Esophagus muscularis mucosa (tissue), 4 donors: ENCODE measurements around the gene MEI4.

Experiments used
- EP300 ChIP-seq: sonication (generic); formaldehyde crosslinking; IDR thresholded peaks from one replicate; pipeline ENCODE4 v1.6.1; 2017; ENCODE audit warnings: antibody characterized with exemption
- POLR2A ChIP-seq: fragments of 450-650 bp; IDR thresholded peaks from one replicate; pipeline ENCODE4 v1.6.1; 2017; ENCODE audit warnings: antibody characterized with exemption, moderate library complexity, mild to moderate bottlenecking, low read depth
- POLR2AphosphoS5 ChIP-seq, 2 donors: sonication (generic); formaldehyde crosslinking; IDR thresholded peaks; one replicate each; pipeline ENCODE4 v1.6.1; 2017; ENCODE audit warnings: antibody characterized with exemption in 2 of 2
- TF ChIP-seq, protein P1 (sequence below), 3 experiments: fragments of 200-600 bp in 2 of 3; fragments of 450-650 bp in 1 of 3; sonication (generic) in 2 of 3; IDR thresholded peaks; one replicate each; pipeline ENCODE4 v1.5.1; 2017 to 2019; ENCODE audit warnings: antibody characterized with exemption in 3 of 3, mild to moderate bottlenecking in 2 of 3, moderate library complexity in 1 of 3

DNA sequence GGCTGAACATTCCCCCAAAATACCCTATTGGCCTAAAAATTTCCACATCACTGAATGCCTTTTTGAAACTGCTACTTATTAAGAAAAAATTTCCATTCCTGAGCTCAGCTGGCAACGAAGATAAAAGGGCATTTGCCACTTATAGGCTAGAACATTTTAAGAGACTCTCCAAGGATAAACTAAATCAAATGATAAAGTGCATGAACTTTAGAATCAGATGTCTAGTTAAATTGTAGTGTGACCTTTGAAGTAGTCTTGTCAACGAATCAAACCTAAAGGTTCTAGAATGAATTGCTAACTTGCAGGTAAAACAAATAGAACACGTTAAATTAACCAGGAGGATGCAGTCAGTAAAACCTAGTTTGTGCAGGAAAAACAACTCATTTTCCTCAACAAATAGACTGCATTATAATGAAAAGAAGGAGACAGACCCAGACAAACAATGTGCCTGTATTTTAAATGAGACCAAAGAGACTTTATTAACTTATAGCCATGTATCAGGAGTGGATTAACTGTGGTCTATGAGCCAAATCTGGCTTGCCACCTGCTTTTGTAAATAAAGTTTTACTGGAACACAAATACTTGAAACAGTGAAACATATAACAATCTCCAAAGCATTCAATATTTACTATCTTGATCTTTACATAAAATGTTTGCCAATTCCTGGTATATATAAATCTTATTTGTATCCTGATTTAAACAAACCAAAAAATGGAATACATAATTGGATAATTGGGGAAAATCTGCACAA, 184.4 kb downstream of the MEI4 start:
- TF ChIP-seq, protein P1, sequence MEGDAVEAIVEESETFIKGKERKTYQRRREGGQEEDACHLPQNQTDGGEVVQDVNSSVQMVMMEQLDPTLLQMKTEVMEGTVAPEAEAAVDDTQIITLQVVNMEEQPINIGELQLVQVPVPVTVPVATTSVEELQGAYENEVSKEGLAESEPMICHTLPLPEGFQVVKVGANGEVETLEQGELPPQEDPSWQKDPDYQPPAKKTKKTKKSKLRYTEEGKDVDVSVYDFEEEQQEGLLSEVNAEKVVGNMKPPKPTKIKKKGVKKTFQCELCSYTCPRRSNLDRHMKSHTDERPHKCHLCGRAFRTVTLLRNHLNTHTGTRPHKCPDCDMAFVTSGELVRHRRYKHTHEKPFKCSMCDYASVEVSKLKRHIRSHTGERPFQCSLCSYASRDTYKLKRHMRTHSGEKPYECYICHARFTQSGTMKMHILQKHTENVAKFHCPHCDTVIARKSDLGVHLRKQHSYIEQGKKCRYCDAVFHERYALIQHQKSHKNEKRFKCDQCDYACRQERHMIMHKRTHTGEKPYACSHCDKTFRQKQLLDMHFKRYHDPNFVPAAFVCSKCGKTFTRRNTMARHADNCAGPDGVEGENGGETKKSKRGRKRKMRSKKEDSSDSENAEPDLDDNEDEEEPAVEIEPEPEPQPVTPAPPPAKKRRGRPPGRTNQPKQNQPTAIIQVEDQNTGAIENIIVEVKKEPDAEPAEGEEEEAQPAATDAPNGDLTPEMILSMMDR (IDR thresholded peaks at IDR 0.05): no peak
- TF ChIP-seq POLR2A (no peak), POLR2AphosphoS5 (IDR thresholded peaks at IDR 0.05) (no peak), EP300 (no peak)
